SK-N-SH (cell line): ENCODE measurements around the gene PDCL2.

Source experiments
- CHD2 ChIP-seq: fragments of 150-350 bp; IDR thresholded peaks from 2 replicates; pipeline ENCODE4 v1.6.1; 2018; ENCODE audit warnings: low read length; ENCODE audit not compliant: partially characterized antibody
- ELF1 ChIP-seq: IDR thresholded peaks from 2 replicates; pipeline ENCODE4 v1.4.0; 2012
- JUND ChIP-seq: IDR thresholded peaks from 2 replicates; pipeline ENCODE4 v1.4.0; 2012
- NFIC ChIP-seq: IDR thresholded peaks from 2 replicates; pipeline ENCODE4 v1.4.0; 2012; ENCODE audit warnings: borderline replicate concordance
- POLR2AphosphoS5 ChIP-seq: IDR thresholded peaks from 2 replicates; pipeline ENCODE4 v1.6.1; 2012; ENCODE audit warnings: low read depth, low read length
- RFX5 ChIP-seq: IDR thresholded peaks from 2 replicates; pipeline ENCODE4 v1.6.1; 2012; ENCODE audit warnings: mild to moderate bottlenecking, improper control_type of control experiment, low read length
- SIN3A ChIP-seq: IDR thresholded peaks from 2 replicates; pipeline ENCODE4 v1.6.1; 2012; ENCODE audit warnings: low read depth, mild to moderate bottlenecking, low read length, moderate library complexity, borderline replicate concordance
- TAF1 ChIP-seq: IDR thresholded peaks from 2 replicates; pipeline ENCODE4 v1.6.1; 2012; ENCODE audit warnings: low read depth, mild to moderate bottlenecking, low read length, moderate library complexity, borderline replicate concordance
- TEAD4 ChIP-seq: IDR thresholded peaks from 2 replicates; pipeline ENCODE4 v1.4.0; 2012; ENCODE audit warnings: mild to moderate bottlenecking, borderline replicate concordance; ENCODE audit not compliant: insufficient read depth
- ZBTB33 ChIP-seq: IDR thresholded peaks from 2 replicates; pipeline ENCODE4 v1.4.0; 2012; ENCODE audit warnings: low read depth, borderline replicate concordance
- TF ChIP-seq, protein P1 (sequence below): fragments of 200-600 bp; sonication (generic); IDR thresholded peaks from 2 replicates; pipeline ENCODE4 v1.6.1; 2017; ENCODE audit warnings: antibody characterized with exemption, mild to moderate bottlenecking, moderate library complexity
- TF ChIP-seq, protein P2 (sequence below): IDR thresholded peaks from 2 replicates; pipeline ENCODE4; 2012

GRCh38 chr4:55545151-55545550, 46.9 kb downstream of the PDCL2 start:
- TF ChIP-seq TEAD4 = no peak
- no peak for TF ChIP-seq ZBTB33
- TF ChIP-seq NFIC = no peak
- TF ChIP-seq POLR2AphosphoS5 = no peak
- no peak for TF ChIP-seq ELF1
- TF ChIP-seq RFX5 = no peak
- TF ChIP-seq, protein P1, sequence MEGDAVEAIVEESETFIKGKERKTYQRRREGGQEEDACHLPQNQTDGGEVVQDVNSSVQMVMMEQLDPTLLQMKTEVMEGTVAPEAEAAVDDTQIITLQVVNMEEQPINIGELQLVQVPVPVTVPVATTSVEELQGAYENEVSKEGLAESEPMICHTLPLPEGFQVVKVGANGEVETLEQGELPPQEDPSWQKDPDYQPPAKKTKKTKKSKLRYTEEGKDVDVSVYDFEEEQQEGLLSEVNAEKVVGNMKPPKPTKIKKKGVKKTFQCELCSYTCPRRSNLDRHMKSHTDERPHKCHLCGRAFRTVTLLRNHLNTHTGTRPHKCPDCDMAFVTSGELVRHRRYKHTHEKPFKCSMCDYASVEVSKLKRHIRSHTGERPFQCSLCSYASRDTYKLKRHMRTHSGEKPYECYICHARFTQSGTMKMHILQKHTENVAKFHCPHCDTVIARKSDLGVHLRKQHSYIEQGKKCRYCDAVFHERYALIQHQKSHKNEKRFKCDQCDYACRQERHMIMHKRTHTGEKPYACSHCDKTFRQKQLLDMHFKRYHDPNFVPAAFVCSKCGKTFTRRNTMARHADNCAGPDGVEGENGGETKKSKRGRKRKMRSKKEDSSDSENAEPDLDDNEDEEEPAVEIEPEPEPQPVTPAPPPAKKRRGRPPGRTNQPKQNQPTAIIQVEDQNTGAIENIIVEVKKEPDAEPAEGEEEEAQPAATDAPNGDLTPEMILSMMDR = no peak
- no peak for TF ChIP-seq JUND
- TF ChIP-seq CHD2 = no peak
- no peak for TF ChIP-seq SIN3A
- TF ChIP-seq, protein P2, sequence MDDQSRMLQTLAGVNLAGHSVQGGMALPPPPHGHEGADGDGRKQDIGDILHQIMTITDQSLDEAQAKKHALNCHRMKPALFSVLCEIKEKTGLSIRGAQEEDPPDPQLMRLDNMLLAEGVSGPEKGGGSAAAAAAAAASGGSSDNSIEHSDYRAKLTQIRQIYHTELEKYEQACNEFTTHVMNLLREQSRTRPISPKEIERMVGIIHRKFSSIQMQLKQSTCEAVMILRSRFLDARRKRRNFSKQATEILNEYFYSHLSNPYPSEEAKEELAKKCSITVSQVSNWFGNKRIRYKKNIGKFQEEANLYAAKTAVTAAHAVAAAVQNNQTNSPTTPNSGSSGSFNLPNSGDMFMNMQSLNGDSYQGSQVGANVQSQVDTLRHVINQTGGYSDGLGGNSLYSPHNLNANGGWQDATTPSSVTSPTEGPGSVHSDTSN = no peak
- TF ChIP-seq TAF1 = no peak
